Measurements from ENCODE around the gene NCKAP5.

The NCKAP5 gene

DNA sequence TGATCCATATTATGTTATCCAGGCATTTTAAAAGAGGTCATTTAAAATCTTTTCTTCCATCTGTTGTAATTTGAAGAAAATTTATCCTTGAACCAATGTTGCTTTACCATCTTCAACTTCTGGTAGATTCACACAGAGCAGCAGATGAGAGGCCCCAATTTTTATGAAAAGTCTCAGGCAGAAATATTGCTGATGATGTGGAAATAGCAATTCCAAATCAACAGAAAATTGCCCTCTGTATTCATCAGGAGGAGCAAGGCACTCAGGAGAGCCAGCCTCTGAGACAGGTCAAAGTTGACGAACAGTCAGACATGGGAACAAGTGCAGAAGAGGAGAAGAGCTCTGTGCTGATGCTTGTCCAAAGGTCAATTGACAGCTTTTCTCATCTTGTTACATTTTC lies 444.9 kb downstream of the NCKAP5 start:
- TF ChIP-seq, protein P1, sequence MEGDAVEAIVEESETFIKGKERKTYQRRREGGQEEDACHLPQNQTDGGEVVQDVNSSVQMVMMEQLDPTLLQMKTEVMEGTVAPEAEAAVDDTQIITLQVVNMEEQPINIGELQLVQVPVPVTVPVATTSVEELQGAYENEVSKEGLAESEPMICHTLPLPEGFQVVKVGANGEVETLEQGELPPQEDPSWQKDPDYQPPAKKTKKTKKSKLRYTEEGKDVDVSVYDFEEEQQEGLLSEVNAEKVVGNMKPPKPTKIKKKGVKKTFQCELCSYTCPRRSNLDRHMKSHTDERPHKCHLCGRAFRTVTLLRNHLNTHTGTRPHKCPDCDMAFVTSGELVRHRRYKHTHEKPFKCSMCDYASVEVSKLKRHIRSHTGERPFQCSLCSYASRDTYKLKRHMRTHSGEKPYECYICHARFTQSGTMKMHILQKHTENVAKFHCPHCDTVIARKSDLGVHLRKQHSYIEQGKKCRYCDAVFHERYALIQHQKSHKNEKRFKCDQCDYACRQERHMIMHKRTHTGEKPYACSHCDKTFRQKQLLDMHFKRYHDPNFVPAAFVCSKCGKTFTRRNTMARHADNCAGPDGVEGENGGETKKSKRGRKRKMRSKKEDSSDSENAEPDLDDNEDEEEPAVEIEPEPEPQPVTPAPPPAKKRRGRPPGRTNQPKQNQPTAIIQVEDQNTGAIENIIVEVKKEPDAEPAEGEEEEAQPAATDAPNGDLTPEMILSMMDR (IDR thresholded peaks at IDR 0.05; ENCODE audit: low read depth, low read length) = no peak
- no peak overlapping the region for H3K4me3 ChIP-seq (ENCODE audit: low read depth, low read length)

GRCh38 chr2:133122529-133122928 lies 445.7 kb downstream of the NCKAP5 start:
- TF ChIP-seq, protein P1 (IDR thresholded peaks at IDR 0.05; ENCODE audit: low read depth, low read length) = no peak
- no peak overlapping the region for H3K4me3 ChIP-seq (ENCODE audit: low read depth, low read length)

- TF ChIP-seq, protein P1 (IDR thresholded peaks at IDR 0.05; ENCODE audit: low read depth, low read length) = no peak
- H3K4me3 ChIP-seq (ENCODE audit: low read depth, low read length) = no peak overlapping the region
Measured at GRCh38 chr2:133120310-133120709, 448.0 kb downstream of the NCKAP5 start.

DNA sequence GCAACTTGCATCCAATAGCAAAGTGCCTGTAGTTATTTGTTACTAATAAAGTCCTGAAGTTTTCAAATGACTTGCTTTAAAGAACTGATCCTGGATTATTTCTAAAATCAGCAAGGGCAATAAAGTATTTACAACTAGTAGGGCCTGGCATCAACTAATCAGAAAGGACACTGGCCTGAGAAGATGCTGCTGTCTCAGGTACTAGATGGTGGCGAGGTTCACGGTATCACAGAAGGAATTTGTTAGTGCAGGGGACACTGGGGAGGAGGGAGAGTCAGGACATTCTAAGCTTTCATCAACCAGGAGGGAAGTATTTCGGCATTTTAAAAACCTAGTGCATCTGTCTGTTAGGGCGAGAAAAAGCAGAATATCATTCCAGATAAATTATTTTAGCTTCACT lies 458.1 kb downstream of the NCKAP5 start:
- no peak overlapping the region for H3K4me3 ChIP-seq (ENCODE audit: low read depth, low read length)
- TF ChIP-seq, protein P1 (IDR thresholded peaks at IDR 0.05; ENCODE audit: low read depth, low read length) = no peak

DNA sequence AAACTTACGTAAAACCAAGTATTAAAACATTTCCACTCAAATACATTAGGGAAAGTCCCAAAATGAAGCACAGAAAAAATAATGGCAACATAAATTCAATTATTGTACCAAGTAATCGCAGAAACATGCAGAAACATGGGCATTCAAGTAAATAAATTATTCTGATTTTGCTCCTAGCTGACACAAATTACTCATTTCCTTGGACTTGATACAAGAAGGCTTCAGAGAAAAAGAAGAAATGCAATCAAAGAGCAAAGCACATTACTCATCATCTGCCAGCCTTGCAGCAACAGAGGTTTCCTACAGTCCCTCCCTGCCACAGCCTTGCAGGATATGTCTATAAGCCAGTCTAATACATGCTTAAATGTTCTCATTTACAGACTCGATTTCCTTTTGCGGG lies 458.5 kb downstream of the NCKAP5 start:
- TF ChIP-seq, protein P1 (IDR thresholded peaks at IDR 0.05; ENCODE audit: low read depth, low read length) = no peak
- H3K4me3 ChIP-seq (ENCODE audit: low read depth, low read length) = no peak overlapping the region

DNA sequence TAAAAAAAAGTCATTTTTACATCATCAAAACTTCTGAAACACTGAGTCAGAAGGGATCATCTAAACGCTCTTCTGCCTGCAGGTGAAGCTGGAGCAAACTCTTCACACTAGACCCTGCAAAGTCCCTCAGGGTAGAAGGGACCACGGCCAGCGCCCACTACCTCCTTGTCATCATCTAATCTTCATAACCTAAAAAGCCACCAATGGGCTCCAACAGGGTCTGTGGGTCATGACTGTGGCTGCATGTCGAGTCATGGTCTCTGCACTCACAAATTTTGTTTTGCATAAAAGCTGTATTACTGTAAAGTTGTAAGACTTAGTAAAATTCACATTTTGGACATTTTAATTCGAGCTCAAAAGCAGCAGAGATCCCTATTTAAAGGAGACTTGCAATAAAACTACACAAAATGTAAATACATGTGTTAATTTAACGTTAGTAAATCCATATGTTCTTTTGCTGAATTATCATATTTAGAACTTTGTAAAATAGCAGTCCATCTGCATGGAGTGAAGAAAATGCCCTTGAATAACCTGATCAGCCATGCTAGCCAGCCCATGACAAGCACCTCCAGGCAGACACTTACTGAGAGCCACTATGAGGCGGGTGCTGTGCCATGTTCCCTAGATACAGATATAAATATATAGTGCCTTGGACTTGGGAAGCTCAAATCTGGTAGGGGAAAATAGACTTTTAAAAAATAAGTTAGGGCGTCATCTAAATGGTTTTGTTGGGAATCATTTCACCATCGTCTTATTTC lies 461.0 kb downstream of the NCKAP5 start:
- TF ChIP-seq, protein P1 (IDR thresholded peaks at IDR 0.05; ENCODE audit: low read depth, low read length) = no peak

GRCh38 chr2:133104871-133105270 lies 463.4 kb downstream of the NCKAP5 start:
- TF ChIP-seq, protein P1 (IDR thresholded peaks at IDR 0.05; ENCODE audit: low read depth, low read length) = no peak
- no peak overlapping the region for H3K4me3 ChIP-seq (ENCODE audit: low read depth, low read length)

More for the DNA sequence above, 461.0 kb downstream of the NCKAP5 start:
- no peak overlapping the region for H3K4me3 ChIP-seq (ENCODE audit: low read depth, low read length)
